Endothelial cell (in vitro differentiated cells): Measurements from ENCODE around the gene CTAGE4. TPM values are rescaled to one million over a fixed set of nuclear protein-coding genes. Genes with fewer than 3 reads are reported as not detected.
"Not testable (repeated sequence)": the region's sequence is repeated elsewhere in the genome, so short reads cannot be mapped to it uniquely, and the experiment has no call there.

Source experiments
- DNase-seq: peaks from one replicate; pipeline ENCODE4 v3.0.0; 2021; ENCODE audit warnings: low spot score
- H3K27ac Mint-ChIP-seq: one replicate; pipeline ENCODE4 v1.8.0; 2021; ENCODE audit warnings: mixed read lengths, inconsistent platforms; ENCODE audit not compliant: unreplicated experiment
- H3K27me3 Mint-ChIP-seq: one replicate; pipeline ENCODE4 v1.8.0; 2021; ENCODE audit warnings: mild to moderate bottlenecking, moderate library complexity, mixed read lengths, inconsistent platforms; ENCODE audit not compliant: unreplicated experiment
- H3K36me3 Mint-ChIP-seq: one replicate; pipeline ENCODE4 v1.8.0; 2021; ENCODE audit warnings: mild to moderate bottlenecking, low read depth, mixed read lengths, inconsistent platforms; ENCODE audit not compliant: unreplicated experiment
- H3K4me1 Mint-ChIP-seq: one replicate; pipeline ENCODE4 v1.8.0; 2021; ENCODE audit warnings: mild to moderate bottlenecking, mixed read lengths, inconsistent platforms; ENCODE audit not compliant: unreplicated experiment
- H3K4me3 Mint-ChIP-seq: one replicate; pipeline ENCODE4 v1.8.0; 2021; ENCODE audit warnings: mild to moderate bottlenecking, mixed read lengths, inconsistent platforms; ENCODE audit not compliant: unreplicated experiment
- H3K9me3 Mint-ChIP-seq: one replicate; pipeline ENCODE4 v1.8.0; 2021; ENCODE audit warnings: mixed read lengths, inconsistent platforms; ENCODE audit not compliant: unreplicated experiment
- total RNA-seq: library from RNA; stranded (reverse); fragmentation: NEBNext Ultra II Directional; extraction: Animal tissue kit (Norgen Biotek cat#: 25700); gene quantifications from one replicate; pipeline ENCODE4 v1.2.1, GENCODE V29; 2021; ENCODE audit not compliant: unreplicated experiment
- TF ChIP-seq, protein P1 (sequence below): fragments of 200-600 bp; sonication (generic); IDR thresholded peaks from one replicate; pipeline ENCODE4 v1.5.0; 2021; ENCODE audit warnings: antibody characterized with exemption; ENCODE audit not compliant: unreplicated experiment

Gene CTAGE4
- total RNA-seq, 1 donor from 2014 or later = 3.3 TPM

- TF ChIP-seq, protein P1, sequence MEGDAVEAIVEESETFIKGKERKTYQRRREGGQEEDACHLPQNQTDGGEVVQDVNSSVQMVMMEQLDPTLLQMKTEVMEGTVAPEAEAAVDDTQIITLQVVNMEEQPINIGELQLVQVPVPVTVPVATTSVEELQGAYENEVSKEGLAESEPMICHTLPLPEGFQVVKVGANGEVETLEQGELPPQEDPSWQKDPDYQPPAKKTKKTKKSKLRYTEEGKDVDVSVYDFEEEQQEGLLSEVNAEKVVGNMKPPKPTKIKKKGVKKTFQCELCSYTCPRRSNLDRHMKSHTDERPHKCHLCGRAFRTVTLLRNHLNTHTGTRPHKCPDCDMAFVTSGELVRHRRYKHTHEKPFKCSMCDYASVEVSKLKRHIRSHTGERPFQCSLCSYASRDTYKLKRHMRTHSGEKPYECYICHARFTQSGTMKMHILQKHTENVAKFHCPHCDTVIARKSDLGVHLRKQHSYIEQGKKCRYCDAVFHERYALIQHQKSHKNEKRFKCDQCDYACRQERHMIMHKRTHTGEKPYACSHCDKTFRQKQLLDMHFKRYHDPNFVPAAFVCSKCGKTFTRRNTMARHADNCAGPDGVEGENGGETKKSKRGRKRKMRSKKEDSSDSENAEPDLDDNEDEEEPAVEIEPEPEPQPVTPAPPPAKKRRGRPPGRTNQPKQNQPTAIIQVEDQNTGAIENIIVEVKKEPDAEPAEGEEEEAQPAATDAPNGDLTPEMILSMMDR = peak; percentile 46
- H3K4me3 Mint-ChIP-seq, H3K36me3 Mint-ChIP-seq, H3K9me3 Mint-ChIP-seq, H3K27me3 Mint-ChIP-seq, H3K27ac Mint-ChIP-seq, H3K4me1 Mint-ChIP-seq: not testable (repeated sequence)
- DNase-seq = peak; percentile 19
These were observed 4.7 kb upstream of the CTAGE4 start for GRCh38 chr7:144178380-144179164.

- not testable (repeated sequence) for H3K4me1 Mint-ChIP-seq, DNase-seq, H3K36me3 Mint-ChIP-seq, H3K27me3 Mint-ChIP-seq, H3K27ac Mint-ChIP-seq, H3K4me3 Mint-ChIP-seq, H3K9me3 Mint-ChIP-seq
These were observed 4.1 kb upstream of the CTAGE4 start for GRCh38 chr7:144179165-144179479.

DNA sequence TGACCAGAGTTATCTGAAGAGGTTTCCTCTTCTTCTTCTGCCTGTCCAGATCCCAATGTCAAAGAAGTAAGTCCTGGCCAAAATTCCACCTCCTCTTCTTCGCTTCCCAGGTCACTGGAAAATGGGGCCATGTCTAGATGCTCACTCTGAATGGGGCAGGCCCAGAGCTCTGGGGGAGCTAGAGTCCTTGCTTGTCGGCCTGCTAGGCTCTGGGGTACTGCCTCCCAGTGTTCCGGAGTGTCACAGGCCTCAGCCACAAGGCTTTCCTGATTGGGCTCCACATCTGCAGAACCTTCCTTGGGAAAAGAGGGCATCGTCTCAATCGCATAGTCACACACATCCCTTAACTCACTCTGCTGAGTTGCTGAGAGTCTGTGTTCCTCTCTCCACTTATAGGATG lies 4.6 kb downstream of the CTAGE4 start:
- not testable (repeated sequence) for H3K27ac Mint-ChIP-seq, DNase-seq, H3K36me3 Mint-ChIP-seq, H3K4me3 Mint-ChIP-seq, H3K9me3 Mint-ChIP-seq, H3K4me1 Mint-ChIP-seq, H3K27me3 Mint-ChIP-seq

- H3K27me3 Mint-ChIP-seq, H3K4me1 Mint-ChIP-seq, H3K9me3 Mint-ChIP-seq, H3K36me3 Mint-ChIP-seq, DNase-seq, H3K27ac Mint-ChIP-seq, H3K4me3 Mint-ChIP-seq: not testable (repeated sequence)
These were observed 5.4 kb downstream of the CTAGE4 start for GRCh38 chr7:144188578-144189171.

- H3K27me3 Mint-ChIP-seq, DNase-seq, H3K36me3 Mint-ChIP-seq, H3K27ac Mint-ChIP-seq, H3K4me3 Mint-ChIP-seq, H3K9me3 Mint-ChIP-seq, H3K4me1 Mint-ChIP-seq: not testable (repeated sequence)
These were observed 10.5 kb downstream of the CTAGE4 start for GRCh38 chr7:144193782-144194181.

GRCh38 chr7:144194453-144194852 lies 11.2 kb downstream of the CTAGE4 start:
- H3K36me3 Mint-ChIP-seq, H3K9me3 Mint-ChIP-seq, DNase-seq, H3K4me1 Mint-ChIP-seq, H3K4me3 Mint-ChIP-seq, H3K27ac Mint-ChIP-seq, H3K27me3 Mint-ChIP-seq: not testable (repeated sequence)

GRCh38 chr7:144195212-144195872 lies 12.1 kb downstream of the CTAGE4 start, which contains the start of gene ARHGEF35:
Gene ARHGEF35 (minus strand): TSS chr7:144195833. CDS start chr7:144188383, 7,450 bp downstream.
- H3K9me3 Mint-ChIP-seq, H3K36me3 Mint-ChIP-seq, H3K27me3 Mint-ChIP-seq, H3K27ac Mint-ChIP-seq, H3K4me1 Mint-ChIP-seq: not testable (repeated sequence)
- H3K4me3 Mint-ChIP-seq = peak within 1 kb of the TSS; percentile 89
- peak; percentile 41 for DNase-seq

DNA sequence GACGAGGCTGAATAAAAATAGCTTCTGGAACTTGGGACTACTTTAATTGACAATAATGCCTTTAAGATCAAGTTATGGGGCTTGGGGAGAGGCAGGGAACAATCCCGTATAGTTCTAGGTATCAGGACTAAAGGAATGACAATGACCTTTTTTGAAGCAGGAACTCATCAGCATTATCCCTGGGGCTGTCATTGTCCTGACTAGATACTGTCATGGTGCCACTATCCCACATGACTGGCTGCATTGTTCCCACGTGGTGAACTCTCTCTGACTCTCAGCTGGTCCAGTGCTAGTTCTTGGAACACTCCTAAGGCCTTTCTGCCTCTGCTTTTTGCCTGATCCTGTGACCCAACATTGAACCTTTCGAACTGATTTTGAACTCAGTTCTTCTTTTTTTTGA lies 15.7 kb downstream of the CTAGE4 start:
- H3K4me3 Mint-ChIP-seq, H3K36me3 Mint-ChIP-seq, H3K27me3 Mint-ChIP-seq, DNase-seq, H3K27ac Mint-ChIP-seq, H3K4me1 Mint-ChIP-seq, H3K9me3 Mint-ChIP-seq: not testable (repeated sequence)

GRCh38 chr7:144201978-144202377 lies 18.7 kb downstream of the CTAGE4 start:
- H3K9me3 Mint-ChIP-seq, H3K4me3 Mint-ChIP-seq, DNase-seq, H3K36me3 Mint-ChIP-seq, H3K27ac Mint-ChIP-seq, H3K27me3 Mint-ChIP-seq, H3K4me1 Mint-ChIP-seq: not testable (repeated sequence)

DNA sequence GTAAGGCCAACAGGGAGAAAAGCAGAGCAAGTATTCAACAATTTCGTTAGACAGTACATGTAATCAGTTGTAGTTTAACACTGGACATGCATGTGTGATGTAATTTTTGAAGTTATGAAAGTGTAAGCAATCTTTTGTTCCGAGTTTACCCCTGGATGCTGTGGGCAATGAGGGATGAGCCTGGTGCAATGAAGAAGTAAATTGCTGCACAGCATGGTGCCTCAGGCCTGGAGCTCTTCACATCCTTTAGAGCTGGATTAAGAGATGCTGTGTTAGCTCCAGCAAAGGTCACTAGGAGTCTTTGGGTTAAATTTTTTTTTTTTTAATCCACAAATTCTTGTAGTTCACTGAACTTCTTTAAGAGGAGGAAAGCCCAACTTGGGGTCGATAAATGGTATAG lies 19.8 kb downstream of the CTAGE4 start:
- not testable (repeated sequence) for H3K27me3 Mint-ChIP-seq, H3K27ac Mint-ChIP-seq, H3K4me1 Mint-ChIP-seq, H3K4me3 Mint-ChIP-seq, H3K36me3 Mint-ChIP-seq, H3K9me3 Mint-ChIP-seq, DNase-seq

GRCh38 chr7:144205306-144205705 lies 22.0 kb downstream of the CTAGE4 start:
- H3K36me3 Mint-ChIP-seq, DNase-seq, H3K4me1 Mint-ChIP-seq, H3K9me3 Mint-ChIP-seq, H3K27me3 Mint-ChIP-seq, H3K27ac Mint-ChIP-seq, H3K4me3 Mint-ChIP-seq: not testable (repeated sequence)
